HG03457 (cell line): ENCODE results near the gene USH2A.

ENCODE experiments used
- ATAC-seq: cut with Tn5 transposase; IDR thresholded peaks from one replicate; pipeline ENCODE4 v1.9.1; 2021; ENCODE audit warnings: moderate number of reproducible peaks; ENCODE audit not compliant: unreplicated experiment

USH2A gene

GRCh38 chr1:215607412-215607811, 815.8 kb downstream of the USH2A start:
- ATAC-seq, result no peak

- no peak for ATAC-seq
Measured at GRCh38 chr1:215606564-215607168, 816.6 kb downstream of the USH2A start.

GRCh38 chr1:215606036-215606435, 817.2 kb downstream of the USH2A start:
- ATAC-seq, result no peak

GRCh38 chr1:215605011-215605621, 818.1 kb downstream of the USH2A start:
- ATAC-seq, result no peak

GRCh38 chr1:215603319-215603718, 819.9 kb downstream of the USH2A start:
- ATAC-seq, result no peak

GRCh38 chr1:215601276-215601675, 822.0 kb downstream of the USH2A start:
- no peak for ATAC-seq

GRCh38 chr1:215600867-215601266, 822.4 kb downstream of the USH2A start:
- ATAC-seq, result no peak

GRCh38 chr1:215600258-215600792, 822.9 kb downstream of the USH2A start:
- no peak for ATAC-seq

GRCh38 chr1:215599418-215600074, 823.7 kb downstream of the USH2A start:
- ATAC-seq, result no peak

- no peak for ATAC-seq
Measured at GRCh38 chr1:215597961-215598360, 825.3 kb downstream of the USH2A start.

- no peak for ATAC-seq
Measured at GRCh38 chr1:215595231-215595630, 828.0 kb downstream of the USH2A start.

GRCh38 chr1:215594640-215595039, 828.6 kb downstream of the USH2A start:
- no peak for ATAC-seq

- no peak for ATAC-seq
Measured at GRCh38 chr1:215590779-215591491, 832.3 kb downstream of the USH2A start.

GRCh38 chr1:215589650-215590435, 833.4 kb downstream of the USH2A start:
- ATAC-seq, result no peak

GRCh38 chr1:215584389-215584788, 838.9 kb downstream of the USH2A start:
- no peak for ATAC-seq

GRCh38 chr1:215583185-215583749, 840.0 kb downstream of the USH2A start:
- ATAC-seq, result no peak

- ATAC-seq, result no peak
Measured at GRCh38 chr1:215581896-215582295, 841.4 kb downstream of the USH2A start.
